NCI-H1436 (cell line): Measurements from ENCODE around the gene SIVA1.
"Not testable (repeated sequence)": the region's sequence is repeated elsewhere in the genome, so short reads cannot be mapped to it uniquely, and the experiment has no call there.

Source experiments
- DNase-seq: peaks from one replicate; lab custom pipeline; 2025; lab: John Stamatoyannopoulos, UW

The SIVA1 gene

GRCh38 chr14:104721505-104722431 is 31.2 kb upstream of the SIVA1 start:
- DNase-seq: no peak

GRCh38 chr14:104722938-104723650 is 29.9 kb upstream of the SIVA1 start:
- no peak for DNase-seq

- DNase-seq: no peak
These were observed 29.1 kb upstream of the SIVA1 start, which contains the start of gene ADSS1 for GRCh38 chr14:104723651-104724406. TSS of gene ADSS1 (plus strand) at chr14:104724229. CDS start at chr14:104724271, 42 bp downstream.

- DNase-seq: no peak
These were observed 28.5 kb upstream of the SIVA1 start for GRCh38 chr14:104724407-104724980.

GRCh38 chr14:104724981-104725771 is 27.8 kb upstream of the SIVA1 start:
- DNase-seq: no peak

- DNase-seq: no peak
These were observed 27.0 kb upstream of the SIVA1 start for GRCh38 chr14:104725772-104726548.

- no peak for DNase-seq
These were observed 26.1 kb upstream of the SIVA1 start for GRCh38 chr14:104726600-104727451.

GRCh38 chr14:104728631-104729030 is 24.3 kb upstream of the SIVA1 start:
- DNase-seq: no peak

GRCh38 chr14:104729176-104729834 is 23.6 kb upstream of the SIVA1 start:
- DNase-seq: not testable (repeated sequence)

- DNase-seq: no peak
These were observed 23.1 kb upstream of the SIVA1 start for GRCh38 chr14:104729835-104730181.

GRCh38 chr14:104730487-104730886 is 22.5 kb upstream of the SIVA1 start:
- no peak for DNase-seq

GRCh38 chr14:104731320-104732294 is 21.3 kb upstream of the SIVA1 start:
- DNase-seq: no peak

GRCh38 chr14:104732355-104732804 is 20.6 kb upstream of the SIVA1 start:
- no peak for DNase-seq

GRCh38 chr14:104732931-104733681 is 19.8 kb upstream of the SIVA1 start:
- no peak for DNase-seq

- no peak for DNase-seq
These were observed 18.8 kb upstream of the SIVA1 start for GRCh38 chr14:104734051-104734587.

GRCh38 chr14:104734601-104734990 is 18.4 kb upstream of the SIVA1 start:
- DNase-seq: no peak
